Smooth muscle cell (in vitro differentiated cells): ENCODE measurements around the gene ZBTB11. TPM values are rescaled to one million over a fixed set of nuclear protein-coding genes. Genes with fewer than 3 reads are reported as not detected.

ENCODE experiments used
- DNase-seq: peaks from one replicate; lab custom pipeline; 2025; ENCODE audit not compliant: unreplicated experiment; lab: John Stamatoyannopoulos, UW
- H2AFZ ChIP-seq: fragments of 200-600 bp; sonication (generic); 2 replicates; pipeline ENCODE4 v1.6.0; 2016; ENCODE audit warnings: antibody characterized with exemption, low read depth, mild to moderate bottlenecking
- H3F3A ChIP-seq: fragments of 200-600 bp; sonication (generic); 2 replicates; pipeline ENCODE4 v1.6.0; 2017; ENCODE audit warnings: antibody characterized with exemption, low read depth
- H3K27ac ChIP-seq: fragments of 200-600 bp; sonication (generic); 2 replicates; pipeline ENCODE4 v1.5.1; 2016; ENCODE audit warnings: low read depth, mild to moderate bottlenecking
- H3K27me3 ChIP-seq: fragments of 200-600 bp; sonication (generic); 2 replicates; pipeline ENCODE4 v1.6.1; 2016; ENCODE audit warnings: low read depth, mild to moderate bottlenecking
- H3K36me3 ChIP-seq: fragments of 200-600 bp; sonication (generic); 2 replicates; pipeline ENCODE4 v1.5.1; 2016; ENCODE audit warnings: low read depth
- H3K4me1 ChIP-seq: fragments of 200-600 bp; sonication (generic); 2 replicates; pipeline ENCODE4 v1.5.1; 2016; ENCODE audit warnings: low read depth
- H3K4me2 ChIP-seq: fragments of 200-600 bp; sonication (generic); 2 replicates; pipeline ENCODE4 v1.6.0; 2016; ENCODE audit warnings: mild to moderate bottlenecking
- H3K4me3 ChIP-seq: fragments of 200-600 bp; sonication (generic); 2 replicates; pipeline ENCODE4 v1.5.1; 2016; ENCODE audit warnings: mild to moderate bottlenecking
- H3K79me2 ChIP-seq: fragments of 200-600 bp; sonication (generic); 2 replicates; pipeline ENCODE4 v1.6.0; 2016; ENCODE audit warnings: low read depth, mild to moderate bottlenecking
- H3K9ac ChIP-seq: fragments of 200-600 bp; sonication (generic); 2 replicates; pipeline ENCODE4 v1.6.0; 2016; ENCODE audit warnings: low read depth
- H3K9me3 ChIP-seq: fragments of 200-600 bp; sonication (generic); replicated peaks from 2 replicates; pipeline ENCODE4 v1.5.1; 2016; ENCODE audit warnings: low read depth
- H4K20me1 ChIP-seq: fragments of 200-600 bp; sonication (generic); 2 replicates; pipeline ENCODE4 v1.6.0; 2016; ENCODE audit warnings: low read depth
- WGBS: methylation state at CpG from one replicate; pipeline ENCODE4 v1.1.7; 2016; ENCODE audit warnings: low lambda C conversion rate; 5-methylcytosine and 5-hydroxymethylcytosine counted together
- polyA plus RNA-seq: library from polyadenylated mRNA; unstranded; fragments of >200 nt; fragmentation: Nextera tagmentation; extraction: Ambion mirVana; gene quantifications from 2 replicates; pipeline ENCODE4 v1.2.1, GENCODE V29; 2016
- total RNA-seq: library from RNA; depleted of rRNA; stranded (reverse); fragments of >200 nt; gene quantifications from 2 replicates; pipeline ENCODE4 v1.2.3, GENCODE V29; 2014
- TF ChIP-seq, protein P1 (sequence below): fragments of 200-600 bp; sonication (generic); IDR thresholded peaks from 2 replicates; pipeline ENCODE4 v1.5.1; 2017; ENCODE audit warnings: borderline replicate concordance, mild to moderate bottlenecking, antibody characterized with exemption; ENCODE audit not compliant: insufficient read depth, poor library complexity, severe bottlenecking

The ZBTB11 gene
- total and polyA plus RNA-seq, 2 experiments from 2014 or later, result 9.1 to 33.7 TPM

DNA sequence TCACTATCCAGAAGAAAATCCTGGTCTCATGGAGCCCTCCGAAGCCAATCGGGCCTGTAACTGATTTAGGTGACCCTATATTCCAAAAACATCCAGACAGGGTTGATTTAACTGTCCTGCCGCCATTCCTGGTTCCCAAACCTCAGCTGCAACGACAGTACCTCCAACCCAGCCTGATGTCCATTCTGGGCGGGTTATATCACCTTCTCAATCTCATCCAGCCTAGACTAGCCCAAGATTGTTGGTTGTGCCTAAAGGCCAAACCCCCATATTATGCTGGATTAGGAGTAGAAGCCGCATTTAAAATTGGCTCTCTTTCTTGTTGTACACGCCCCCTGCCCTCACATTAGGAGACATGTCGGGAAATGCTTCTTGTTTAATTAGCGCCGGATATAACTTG lies 36.7 kb downstream of the ZBTB11 start:
- 82% methylated on average over 8 of the region's 10 CpGs for WGBS
- H3K4me3 ChIP-seq, result no peak overlapping the region
- TF ChIP-seq, protein P1, sequence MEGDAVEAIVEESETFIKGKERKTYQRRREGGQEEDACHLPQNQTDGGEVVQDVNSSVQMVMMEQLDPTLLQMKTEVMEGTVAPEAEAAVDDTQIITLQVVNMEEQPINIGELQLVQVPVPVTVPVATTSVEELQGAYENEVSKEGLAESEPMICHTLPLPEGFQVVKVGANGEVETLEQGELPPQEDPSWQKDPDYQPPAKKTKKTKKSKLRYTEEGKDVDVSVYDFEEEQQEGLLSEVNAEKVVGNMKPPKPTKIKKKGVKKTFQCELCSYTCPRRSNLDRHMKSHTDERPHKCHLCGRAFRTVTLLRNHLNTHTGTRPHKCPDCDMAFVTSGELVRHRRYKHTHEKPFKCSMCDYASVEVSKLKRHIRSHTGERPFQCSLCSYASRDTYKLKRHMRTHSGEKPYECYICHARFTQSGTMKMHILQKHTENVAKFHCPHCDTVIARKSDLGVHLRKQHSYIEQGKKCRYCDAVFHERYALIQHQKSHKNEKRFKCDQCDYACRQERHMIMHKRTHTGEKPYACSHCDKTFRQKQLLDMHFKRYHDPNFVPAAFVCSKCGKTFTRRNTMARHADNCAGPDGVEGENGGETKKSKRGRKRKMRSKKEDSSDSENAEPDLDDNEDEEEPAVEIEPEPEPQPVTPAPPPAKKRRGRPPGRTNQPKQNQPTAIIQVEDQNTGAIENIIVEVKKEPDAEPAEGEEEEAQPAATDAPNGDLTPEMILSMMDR, result no peak

DNA sequence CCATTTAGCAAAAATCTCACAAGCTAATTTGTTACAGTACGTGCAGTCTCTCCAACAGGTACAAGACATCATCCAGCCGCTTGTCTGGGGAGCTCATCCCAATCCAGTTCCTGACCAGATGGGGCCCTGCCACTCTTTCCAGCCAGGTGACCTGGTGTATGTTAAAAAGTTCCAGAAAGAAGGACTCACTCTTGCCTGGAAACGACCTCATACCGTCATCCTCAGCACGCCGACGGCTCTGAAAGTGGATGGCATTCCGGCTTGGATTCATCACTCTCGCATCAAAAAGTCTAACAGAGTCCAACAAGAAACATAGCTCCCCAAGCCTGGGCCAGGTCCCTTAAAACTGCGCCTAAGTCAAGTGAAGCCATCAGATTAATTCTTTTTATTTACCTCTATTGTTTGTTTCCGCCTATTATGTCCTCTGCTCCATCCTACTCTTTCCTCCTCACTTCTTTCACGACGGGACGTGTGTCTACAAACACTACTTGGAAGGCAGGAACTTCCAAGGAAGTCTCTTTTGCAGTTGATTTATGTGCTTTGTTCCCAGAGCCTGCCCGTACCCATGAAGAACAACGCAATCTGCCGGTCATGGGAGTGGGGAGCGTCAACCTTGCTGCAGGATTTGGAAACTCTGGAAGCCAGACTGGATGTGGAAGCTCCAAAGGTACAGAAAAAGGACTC lies 37.5 kb downstream of the ZBTB11 start:
- no peak overlapping the region for H3K9ac ChIP-seq

More for the DNA sequence above, 36.7 kb downstream of the ZBTB11 start:
- H3K27me3 ChIP-seq, result no peaks in the 10 kb centered on the region
- H3K36me3 ChIP-seq, result no peaks in the 10 kb centered on the region
- H4K20me1 ChIP-seq, result no peaks in the 10 kb centered on the region
- no peak overlapping the region for H2AFZ ChIP-seq
- H3K27ac ChIP-seq, result no peak overlapping the region
- peaks cover 5% of the 10 kb centered on the region for H3K4me1 ChIP-seq
- no peaks in the 10 kb centered on the region for H3K9me3 ChIP-seq
- H3F3A ChIP-seq, result peaks cover 4% of the 10 kb centered on the region
- H3K4me2 ChIP-seq, result no peak overlapping the region
- DNase-seq, result no peak
- no peak overlapping the region for H3K9ac ChIP-seq
- no peaks in the 10 kb centered on the region for H3K79me2 ChIP-seq

DNA sequence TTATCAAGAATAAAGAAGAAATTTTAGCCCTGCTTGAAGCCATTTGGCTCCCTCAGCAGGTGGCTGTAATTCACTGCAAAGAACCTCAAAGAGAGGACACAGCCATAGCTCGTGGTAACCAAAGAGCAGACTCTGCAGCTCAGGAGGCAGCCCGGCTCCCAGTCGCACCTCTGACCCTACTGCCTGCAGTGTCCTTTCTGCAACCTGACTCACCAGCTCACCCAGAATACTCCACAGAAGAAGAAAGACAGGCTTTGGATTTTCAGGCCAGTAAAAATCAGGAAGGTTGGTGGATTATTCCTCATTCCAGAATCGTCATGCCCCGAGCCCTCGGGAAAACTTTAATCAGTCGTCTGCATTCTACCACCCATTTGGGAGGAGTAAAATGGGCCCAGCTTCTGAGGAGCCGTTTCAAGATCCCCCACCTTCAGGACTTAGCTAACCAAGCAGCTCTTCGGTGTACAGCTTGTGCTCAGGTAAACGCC lies 38.6 kb downstream of the ZBTB11 start:
- no peaks in the 10 kb centered on the region for H4K20me1 ChIP-seq
- peaks cover 5% of the 10 kb centered on the region for H3K4me1 ChIP-seq
- H3K79me2 ChIP-seq, result no peaks in the 10 kb centered on the region
- H2AFZ ChIP-seq, result no peak overlapping the region
- H3K27me3 ChIP-seq, result no peaks in the 10 kb centered on the region
- no peak overlapping the region for H3K9ac ChIP-seq
- no peak overlapping the region for H3K4me3 ChIP-seq
- TF ChIP-seq, protein P1, result no peak
- no peaks in the 10 kb centered on the region for H3K9me3 ChIP-seq
- H3K4me2 ChIP-seq, result no peak overlapping the region
- no peak for DNase-seq
- H3K36me3 ChIP-seq, result no peaks in the 10 kb centered on the region
- H3K27ac ChIP-seq, result no peak overlapping the region
- WGBS, result 73% methylated on average over 10 of the region's 10 CpGs
- no peaks in the 10 kb centered on the region for H3F3A ChIP-seq

More for the DNA sequence above, 37.5 kb downstream of the ZBTB11 start:
- DNase-seq, result no peak
- Histone ChIP-seq H3K27ac (no peak overlapping the region), H3K4me3 (no peak overlapping the region), H3K9me3 (no peaks in the 10 kb centered on the region), H3K4me1 (peaks cover 5% of the 10 kb centered on the region), H3K36me3 (no peaks in the 10 kb centered on the region), H3K27me3 (no peaks in the 10 kb centered on the region), H4K20me1 (no peaks in the 10 kb centered on the region), H2AFZ (no peak overlapping the region), H3K79me2 (no peaks in the 10 kb centered on the region), H3F3A (peaks cover 4% of the 10 kb centered on the region), H3K4me2 (no peak overlapping the region)
- TF ChIP-seq, protein P1, result no peak
- WGBS, result 94% methylated on average over 18 of the region's 18 CpGs

- H3K4me2 ChIP-seq, result no peak overlapping the region
- no peaks in the 10 kb centered on the region for H3K36me3 ChIP-seq
- no peak overlapping the region for H3K4me3 ChIP-seq
- H2AFZ ChIP-seq, result no peak overlapping the region
- no peaks in the 10 kb centered on the region for H3K27me3 ChIP-seq
- H3K79me2 ChIP-seq, result no peaks in the 10 kb centered on the region
- H3F3A ChIP-seq, result no peaks in the 10 kb centered on the region
- peaks cover 5% of the 10 kb centered on the region for H3K4me1 ChIP-seq
- no peak overlapping the region for H3K27ac ChIP-seq
- WGBS, result 62% methylated on average over 10 of the region's 10 CpGs
- H3K9ac ChIP-seq, result no peak overlapping the region
- H3K9me3 ChIP-seq, result no peaks in the 10 kb centered on the region
- no peaks in the 10 kb centered on the region for H4K20me1 ChIP-seq
- no peak for DNase-seq
- TF ChIP-seq, protein P1, result no peak
These were observed 39.5 kb downstream of the ZBTB11 start for GRCh38 chr3:101637451-101637850.
